Astrocyte of the spinal cord (primary cell): ENCODE results near the gene PAPPA.

Source experiments
- DNase-seq: peaks from one replicate; pipeline ENCODE4 v3.0.0; 2011; ENCODE audit warnings: low read depth, low spot score
- H3K4me3 ChIP-seq: 2 replicates; pipeline ENCODE4 v1.5.1; 2011; ENCODE audit warnings: low read depth, mild to moderate bottlenecking, low read length, moderate library complexity
- in situ Hi-C: cut with HindIII; loops from 2 replicates; pipeline ENCODE4 v1.10.0; 2017; ENCODE audit warnings: low sequenced_read_pairs
- TF ChIP-seq, protein P1 (sequence below): IDR thresholded peaks from 2 replicates; pipeline ENCODE4 v1.5.1; 2012; ENCODE audit warnings: low read depth, mild to moderate bottlenecking, low read length, inconsistent platforms

The PAPPA gene

DNA sequence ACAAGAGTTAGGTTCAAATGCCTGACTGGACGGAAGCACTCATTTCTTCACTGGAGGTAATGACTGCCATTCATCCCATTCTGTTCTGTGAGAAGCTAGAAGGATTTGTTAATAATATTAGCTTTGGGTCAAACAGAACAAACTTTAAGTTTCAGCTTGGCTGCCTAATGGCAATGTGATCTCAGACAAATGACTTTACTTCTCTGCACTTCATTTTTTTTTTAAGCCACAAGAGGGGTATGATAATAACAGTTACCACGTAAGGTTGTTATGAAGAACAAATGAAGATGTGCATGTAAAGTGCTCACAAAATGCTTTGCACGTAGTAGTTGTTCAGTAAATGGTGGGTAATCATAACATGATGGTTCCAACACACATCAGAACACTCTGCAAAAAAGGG lies 199.4 kb downstream of the PAPPA start:
- no peak overlapping the region for H3K4me3 ChIP-seq
- TF ChIP-seq, protein P1, sequence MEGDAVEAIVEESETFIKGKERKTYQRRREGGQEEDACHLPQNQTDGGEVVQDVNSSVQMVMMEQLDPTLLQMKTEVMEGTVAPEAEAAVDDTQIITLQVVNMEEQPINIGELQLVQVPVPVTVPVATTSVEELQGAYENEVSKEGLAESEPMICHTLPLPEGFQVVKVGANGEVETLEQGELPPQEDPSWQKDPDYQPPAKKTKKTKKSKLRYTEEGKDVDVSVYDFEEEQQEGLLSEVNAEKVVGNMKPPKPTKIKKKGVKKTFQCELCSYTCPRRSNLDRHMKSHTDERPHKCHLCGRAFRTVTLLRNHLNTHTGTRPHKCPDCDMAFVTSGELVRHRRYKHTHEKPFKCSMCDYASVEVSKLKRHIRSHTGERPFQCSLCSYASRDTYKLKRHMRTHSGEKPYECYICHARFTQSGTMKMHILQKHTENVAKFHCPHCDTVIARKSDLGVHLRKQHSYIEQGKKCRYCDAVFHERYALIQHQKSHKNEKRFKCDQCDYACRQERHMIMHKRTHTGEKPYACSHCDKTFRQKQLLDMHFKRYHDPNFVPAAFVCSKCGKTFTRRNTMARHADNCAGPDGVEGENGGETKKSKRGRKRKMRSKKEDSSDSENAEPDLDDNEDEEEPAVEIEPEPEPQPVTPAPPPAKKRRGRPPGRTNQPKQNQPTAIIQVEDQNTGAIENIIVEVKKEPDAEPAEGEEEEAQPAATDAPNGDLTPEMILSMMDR, result no peak
- no peak for DNase-seq
- in situ Hi-C loops, result no loop called here

DNA sequence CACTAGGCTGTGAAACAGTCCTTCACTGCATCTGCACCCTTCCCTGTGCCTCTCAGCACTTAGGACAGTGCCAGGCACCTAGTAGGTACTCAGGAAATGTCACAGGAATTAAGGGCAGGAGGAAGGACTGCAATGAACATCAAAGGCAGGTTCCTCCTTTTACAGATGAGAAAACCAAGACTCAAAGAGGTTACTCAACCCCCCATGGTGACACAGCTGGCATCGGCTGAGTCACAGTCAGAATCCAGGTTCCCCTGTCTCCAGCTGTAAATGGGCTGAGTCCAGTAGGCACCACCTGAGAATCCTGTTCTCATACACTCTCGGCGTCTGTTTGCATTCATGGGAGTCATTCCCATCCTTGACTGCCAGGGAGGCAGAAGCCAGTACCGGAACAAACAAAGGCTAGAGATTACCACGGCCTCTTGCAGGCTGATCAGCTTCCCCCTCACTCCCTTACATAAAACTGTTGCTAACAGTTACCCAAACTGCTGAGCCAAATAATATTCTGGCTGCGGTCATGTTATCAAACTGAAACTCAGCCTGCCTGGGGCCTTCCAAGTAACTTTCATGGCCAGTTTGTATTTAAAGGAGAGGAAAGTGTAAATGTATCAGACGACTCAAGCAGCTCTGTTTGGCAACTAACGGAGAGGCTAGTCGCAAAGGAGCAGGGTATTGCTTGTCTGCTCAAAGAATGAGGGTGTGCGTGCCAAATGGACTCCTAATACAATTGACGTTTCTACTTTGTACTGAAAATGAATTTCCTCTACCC lies 201.7 kb downstream of the PAPPA start:
- no peak overlapping the region for H3K4me3 ChIP-seq
- DNase-seq, result peak; percentile 50
- TF ChIP-seq, protein P1, result no peak
- in situ Hi-C loops, result no loop called here

DNA sequence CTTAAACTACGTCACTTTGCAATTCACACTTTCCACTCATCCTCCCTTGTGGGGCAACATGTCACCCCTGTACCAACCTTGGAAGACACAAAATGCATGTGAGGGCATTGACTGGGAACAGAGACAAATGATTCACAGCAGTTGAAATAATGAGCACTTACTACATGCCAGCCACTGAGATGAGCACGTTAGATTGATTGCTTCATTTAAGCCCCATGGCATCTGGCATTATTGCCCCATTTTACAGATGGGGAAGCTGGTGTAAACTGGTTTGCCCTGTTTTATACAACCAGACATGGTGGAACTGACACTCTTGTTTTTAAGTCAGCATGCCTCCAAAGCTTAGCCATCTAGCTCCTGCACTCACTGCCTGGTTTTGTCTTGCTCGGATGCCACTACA lies 204.7 kb downstream of the PAPPA start:
- in situ Hi-C loops, result no loop called here
- no peak overlapping the region for H3K4me3 ChIP-seq
- TF ChIP-seq, protein P1, result no peak
- DNase-seq, result no peak

DNA sequence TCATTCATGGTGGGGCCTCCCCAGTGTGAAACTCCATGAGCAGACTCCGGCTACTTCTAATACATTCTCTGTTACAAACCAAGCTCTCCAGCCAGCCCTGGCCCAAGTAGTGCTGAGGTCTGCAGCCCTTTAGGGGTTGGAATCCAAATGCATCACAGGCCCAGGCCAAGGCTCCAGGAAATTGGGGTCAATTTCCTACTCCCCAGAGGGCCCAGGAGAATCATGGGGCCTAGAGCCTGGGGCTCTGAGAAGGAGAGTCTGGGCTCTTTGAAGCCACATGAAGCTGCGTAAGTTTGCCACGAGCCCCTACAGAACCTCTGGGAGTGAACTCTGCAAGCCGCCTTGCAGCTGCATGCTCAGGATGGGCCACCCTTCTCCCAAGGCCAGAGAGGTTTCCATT lies 206.4 kb downstream of the PAPPA start:
- no peak overlapping the region for H3K4me3 ChIP-seq
- in situ Hi-C loops, result no loop called here
- DNase-seq, result no peak
- TF ChIP-seq, protein P1, result no peak

DNA sequence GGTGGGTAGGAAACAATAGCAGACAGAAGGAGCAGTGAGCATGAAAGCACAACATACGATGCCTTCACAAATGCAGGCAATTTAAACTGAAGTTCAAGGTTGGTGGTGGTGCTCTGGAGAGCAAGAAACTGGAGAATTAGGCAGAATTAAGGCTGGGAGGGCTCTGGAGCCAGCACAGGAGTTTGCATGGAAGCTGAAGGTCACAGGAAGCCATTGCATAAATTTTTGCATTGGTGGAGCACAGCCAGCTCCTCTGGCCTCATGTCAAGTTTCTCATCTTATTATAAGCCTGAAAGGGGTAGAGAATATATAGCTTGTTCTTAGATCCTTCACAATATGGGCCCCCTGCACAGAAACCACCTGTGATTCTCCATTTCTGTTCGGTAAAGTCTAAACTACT lies 207.4 kb downstream of the PAPPA start:
- TF ChIP-seq, protein P1, result no peak
- no peak overlapping the region for H3K4me3 ChIP-seq
- no peak for DNase-seq

DNA sequence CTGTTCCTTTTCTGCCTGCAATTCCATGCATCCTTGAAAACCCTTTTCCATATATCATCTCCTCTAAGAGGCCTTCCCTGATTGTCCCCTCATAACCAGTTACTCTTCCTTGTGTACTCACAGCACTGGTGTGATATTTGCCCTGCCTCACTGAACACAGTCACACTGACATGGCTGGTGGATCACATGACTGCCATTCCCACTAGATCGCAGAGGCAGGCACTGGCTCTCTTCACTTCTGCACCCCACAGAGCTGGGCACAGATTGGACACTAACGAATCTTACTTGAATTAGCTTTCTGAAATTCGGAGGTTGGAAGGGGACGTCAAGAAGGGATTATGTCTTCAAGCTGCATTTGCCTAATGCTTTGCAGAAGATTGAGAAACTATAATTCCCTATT lies 208.0 kb downstream of the PAPPA start:
- DNase-seq, result no peak
- in situ Hi-C loops, result no loop called here
- TF ChIP-seq, protein P1, result no peak
- H3K4me3 ChIP-seq, result no peak overlapping the region

More for the DNA sequence above, 207.4 kb downstream of the PAPPA start:
- in situ Hi-C loops, result no loop called here
